ENCODE data around the gene SPATA32. TPM values are rescaled to one million over a fixed set of nuclear protein-coding genes. Genes with fewer than 3 reads are reported as not detected.

The SPATA32 gene
- total RNA-seq, 4 donors from 2014 or later = not detected

DNA sequence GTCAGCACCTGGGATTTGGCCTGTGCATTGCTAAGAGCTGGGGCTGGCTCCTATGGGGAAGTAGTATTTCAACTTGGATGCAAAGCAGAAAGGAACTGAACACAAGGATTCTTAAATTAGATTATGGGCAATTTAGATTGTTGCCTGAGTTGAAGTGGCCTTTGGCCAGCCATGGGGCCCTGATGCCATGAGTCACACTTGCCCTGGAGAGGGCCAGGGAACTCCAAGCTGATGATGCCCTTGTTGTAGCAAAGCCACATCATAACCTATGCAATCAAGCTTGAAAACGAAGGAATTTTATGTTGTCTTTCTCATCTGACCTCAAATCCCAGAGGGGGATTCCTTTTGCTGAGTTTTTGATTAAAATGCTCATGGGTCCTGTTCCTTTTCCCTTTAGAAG, 3.9 kb upstream of the SPATA32 start:
- TF ChIP-seq, protein P1, sequence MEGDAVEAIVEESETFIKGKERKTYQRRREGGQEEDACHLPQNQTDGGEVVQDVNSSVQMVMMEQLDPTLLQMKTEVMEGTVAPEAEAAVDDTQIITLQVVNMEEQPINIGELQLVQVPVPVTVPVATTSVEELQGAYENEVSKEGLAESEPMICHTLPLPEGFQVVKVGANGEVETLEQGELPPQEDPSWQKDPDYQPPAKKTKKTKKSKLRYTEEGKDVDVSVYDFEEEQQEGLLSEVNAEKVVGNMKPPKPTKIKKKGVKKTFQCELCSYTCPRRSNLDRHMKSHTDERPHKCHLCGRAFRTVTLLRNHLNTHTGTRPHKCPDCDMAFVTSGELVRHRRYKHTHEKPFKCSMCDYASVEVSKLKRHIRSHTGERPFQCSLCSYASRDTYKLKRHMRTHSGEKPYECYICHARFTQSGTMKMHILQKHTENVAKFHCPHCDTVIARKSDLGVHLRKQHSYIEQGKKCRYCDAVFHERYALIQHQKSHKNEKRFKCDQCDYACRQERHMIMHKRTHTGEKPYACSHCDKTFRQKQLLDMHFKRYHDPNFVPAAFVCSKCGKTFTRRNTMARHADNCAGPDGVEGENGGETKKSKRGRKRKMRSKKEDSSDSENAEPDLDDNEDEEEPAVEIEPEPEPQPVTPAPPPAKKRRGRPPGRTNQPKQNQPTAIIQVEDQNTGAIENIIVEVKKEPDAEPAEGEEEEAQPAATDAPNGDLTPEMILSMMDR (IDR thresholded peaks at IDR 0.05) = no peak
- TF ChIP-seq POLR2A (IDR thresholded peaks at IDR 0.05) = no peak
- 43% methylated on average over 1 of the region's 1 CpG for WGBS, 2 donors
- H3K36me3 ChIP-seq = peaks cover 49 to 79% (median 63%) of the 10 kb centered on the region in 3 donors

DNA sequence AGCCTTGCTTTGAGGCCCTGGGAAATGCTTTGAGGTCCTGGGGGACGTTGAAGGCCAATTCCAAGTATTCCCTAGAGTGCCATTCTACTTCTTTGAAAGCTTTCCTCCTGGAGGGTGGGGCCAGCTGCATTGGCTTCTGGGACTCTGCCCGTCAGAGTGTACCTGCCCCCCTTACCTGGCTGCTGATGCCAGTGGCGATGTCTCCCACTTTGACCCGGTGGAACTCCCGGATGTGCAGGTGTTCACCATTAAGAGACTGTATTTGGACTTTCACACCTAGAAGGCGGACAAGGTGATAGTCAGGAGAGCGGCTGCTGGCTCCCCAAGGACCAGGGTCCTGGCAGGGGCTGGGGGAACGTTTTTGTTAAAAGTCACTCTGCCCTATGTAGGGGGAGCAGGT, 3.1 kb upstream of the SPATA32 start:
- intact Hi-C loops (cut with DNase I) = no loop called here
- WGBS, 2 donors = 65 to 80% methylated on average over 3 to 5 of the region's 8 CpGs
- no peaks in the 10 kb centered on the region for H3K9me3 ChIP-seq
- no peaks in the 10 kb centered on the region for H3K27me3 ChIP-seq
- no peak for DNase-seq
- TF ChIP-seq, protein P1 (IDR thresholded peaks at IDR 0.05) = no peak
- TF ChIP-seq POLR2A (IDR thresholded peaks at IDR 0.05) = no peak
- peaks cover 14 to 39% (median 17%) of the 10 kb centered on the region in 3 donors for H3K4me1 ChIP-seq
- H3K27ac ChIP-seq = no peak overlapping the region
- H3K36me3 ChIP-seq = peaks cover 40 to 71% (median 55%) of the 10 kb centered on the region in 3 donors
- no peak overlapping the region for H3K4me3 ChIP-seq

More for the DNA sequence above, 3.9 kb upstream of the SPATA32 start:
- H3K9me3 ChIP-seq = no peaks in the 10 kb centered on the region
- H3K4me3 ChIP-seq = no peak overlapping the region
- no peaks in the 10 kb centered on the region for H3K27me3 ChIP-seq
- no peak overlapping the region for H3K27ac ChIP-seq
- peaks cover 14 to 39% (median 17%) of the 10 kb centered on the region in 3 donors for H3K4me1 ChIP-seq
- no peak for DNase-seq
- intact Hi-C loops (cut with DNase I) = no loop called here

DNA sequence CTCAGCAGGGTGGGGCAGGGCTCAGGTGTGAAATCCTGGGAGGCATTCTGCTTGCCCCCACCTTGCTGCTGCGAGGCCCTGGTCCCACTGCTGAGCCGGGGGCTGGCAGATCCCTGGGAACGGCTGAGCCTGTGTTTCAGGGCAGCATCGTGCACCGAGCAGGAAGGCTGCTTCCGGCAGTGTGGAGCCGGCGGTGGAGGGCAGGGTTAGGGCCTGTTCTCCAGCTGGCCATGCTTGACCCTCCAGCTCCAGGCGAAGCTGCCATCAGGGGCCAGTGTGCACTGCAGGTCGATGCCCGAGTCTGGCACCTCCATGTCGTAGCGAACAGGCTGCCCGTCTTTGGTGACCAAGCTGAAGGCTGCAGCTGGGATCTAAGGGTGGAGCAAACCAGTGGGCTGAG, 2.5 kb upstream of the SPATA32 start:
- Histone ChIP-seq H3K4me1 (peaks cover 14 to 39% (median 17%) of the 10 kb centered on the region in 3 donors), H3K4me3 (no peak overlapping the region), H3K27me3 (no peaks in the 10 kb centered on the region), H3K27ac (no peak overlapping the region), H3K36me3 (peaks cover 35 to 65% (median 49%) of the 10 kb centered on the region in 3 donors), H3K9me3 (no peaks in the 10 kb centered on the region)
- no peak for DNase-seq
- WGBS, 2 donors = no CpG with 5 or more reads among the region's 14 CpGs
- TF ChIP-seq, protein P1 (IDR thresholded peaks at IDR 0.05) = no peak
- no peak for TF ChIP-seq POLR2A (IDR thresholded peaks at IDR 0.05)
- intact Hi-C loops (cut with DNase I) = no loop called here

- no peaks in the 10 kb centered on the region for H3K9me3 ChIP-seq
- DNase-seq = no peak
- H3K4me1 ChIP-seq = peaks cover 14 to 39% (median 17%) of the 10 kb centered on the region in 3 donors
- peak overlapping the region in 3 of 4 donors; percentile 38 to 72 (median 69) for H3K27ac ChIP-seq
- no peak for TF ChIP-seq POLR2A (IDR thresholded peaks at IDR 0.05)
- TF ChIP-seq, protein P1 (IDR thresholded peaks at IDR 0.05) = no peak
- peaks cover 32 to 56% (median 39%) of the 10 kb centered on the region in 3 donors for H3K36me3 ChIP-seq
- H3K27me3 ChIP-seq = no peaks in the 10 kb centered on the region
- intact Hi-C loops (cut with DNase I) = no loop called here
- 89 to 100% methylated on average over 1 to 5 of the region's 7 CpGs for WGBS, 2 donors
- no peak overlapping the region for H3K4me3 ChIP-seq
Observed at GRCh38 chr17:45263477-45263860, 1.6 kb upstream of the SPATA32 start.

DNA sequence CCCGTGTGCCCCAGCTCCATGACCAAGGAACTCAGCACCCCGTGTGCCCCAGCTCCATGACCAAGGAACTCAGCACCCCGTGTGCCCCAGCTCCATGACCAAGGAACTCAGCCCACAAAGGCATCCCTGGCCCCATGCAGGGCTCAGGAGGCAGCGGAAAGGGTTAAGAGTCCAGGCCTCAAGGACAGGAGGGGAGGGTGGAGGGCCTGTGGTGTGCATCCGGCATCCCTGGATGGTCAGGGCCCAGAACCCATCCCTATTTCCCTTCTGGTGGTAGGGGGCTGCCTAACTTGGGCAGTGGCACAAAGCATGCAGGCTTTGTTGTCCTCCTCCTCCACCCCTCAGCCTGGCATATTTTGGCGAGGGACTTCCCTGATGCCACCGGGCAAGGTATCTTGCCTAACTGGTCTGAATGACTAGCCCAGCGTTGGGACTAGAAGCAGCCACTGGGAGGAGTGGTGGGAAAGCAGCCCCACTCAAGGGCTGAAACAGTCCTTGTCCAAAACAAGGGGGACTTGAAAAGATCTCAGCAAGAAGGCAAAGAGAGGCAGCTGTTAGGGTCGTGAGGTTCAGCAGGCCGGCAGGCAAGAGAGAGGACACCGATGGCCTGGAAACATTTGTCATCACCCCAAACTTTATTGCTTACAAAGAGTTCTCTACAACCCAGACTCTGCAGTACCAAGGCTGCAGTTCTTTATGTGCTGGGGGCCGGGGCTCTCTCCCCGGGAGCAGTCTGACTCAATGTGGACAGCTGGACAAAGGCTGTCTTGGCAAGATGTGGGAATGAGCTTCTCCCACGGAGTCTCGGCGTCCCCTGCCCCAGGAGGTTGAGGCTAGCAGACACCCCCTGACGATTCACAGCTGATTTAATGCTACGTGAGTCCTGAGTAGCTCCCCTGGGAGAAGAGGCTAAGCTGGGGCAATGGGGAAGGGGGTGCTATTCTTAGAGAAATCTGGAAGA, 902 bp upstream of the SPATA32 start:
- Histone ChIP-seq H3K4me1 (peaks cover 14 to 39% (median 17%) of the 10 kb centered on the region in 3 donors), H3K4me3 (peak overlapping the region; percentile 43 to 66 (median 57)), H3K9me3 (no peaks in the 10 kb centered on the region), H3K27me3 (no peaks in the 10 kb centered on the region), H3K27ac (peak overlapping the region; percentile 38 to 72 (median 61)), H3K36me3 (peaks cover 27 to 49% (median 38%) of the 10 kb centered on the region in 3 donors)
- intact Hi-C loops (cut with DNase I) = no loop called here
- WGBS, 2 donors = 62% methylated on average over 11 of the region's 18 CpGs; no CpG with 5 or more reads in 1 of the 2 donors
- TF ChIP-seq, protein P1 (IDR thresholded peaks at IDR 0.05) = peak in 1 of 6 experiments; percentile 23
- no peak for TF ChIP-seq POLR2A (IDR thresholded peaks at IDR 0.05)
- DNase-seq = no peak
